Kidney (tissue), 14 donors: ENCODE measurements around the gene FKBP1B. TPM values are rescaled to one million over a fixed set of nuclear protein-coding genes. Genes with fewer than 3 reads are reported as not detected.

Experiments
- DNase-seq, 5 donors: peaks; one replicate each; pipeline ENCODE4 v3.0.0-alpha.2; 2013 to 2020
- FAIRE-seq: peaks from 2 replicates; lab custom pipeline; 2012; peaks lifted over from hg19 to GRCh38; lab: Jason Lieb, UNC
- H3K27ac ChIP-seq, 2 donors: one replicate each; pipeline ENCODE4 v1.7.0; 2013; ENCODE audit warnings: low read depth in 2 of 2, low read length in 2 of 2, inconsistent platforms in 1 of 2
- H3K27me3 ChIP-seq: one replicate; pipeline ENCODE4 v1.7.1; 2013; ENCODE audit warnings: low read length, inconsistent platforms; ENCODE audit not compliant: control insufficient read depth, insufficient read depth
- H3K36me3 ChIP-seq, 3 donors: one replicate each; pipeline versions ENCODE4 v1.7.0 to v1.7.1; 2013; ENCODE audit warnings: low read length in 3 of 3, control low read depth in 1 of 3, inconsistent platforms in 1 of 3; ENCODE audit not compliant: insufficient read depth in 3 of 3, control insufficient read depth in 2 of 3
- H3K4me1 ChIP-seq, 3 donors: one replicate each; pipeline versions ENCODE4 v1.7.0 to v1.7.1; 2013; ENCODE audit warnings: low read length in 3 of 3, inconsistent platforms in 1 of 3, low read depth in 1 of 3; ENCODE audit not compliant: control insufficient read depth in 2 of 3, insufficient read depth in 2 of 3
- H3K4me3 ChIP-seq, 3 donors: one replicate each; pipeline versions ENCODE4 v1.7.0 to v1.8.1; 2013; ENCODE audit warnings: low read length in 3 of 3, control low read depth in 1 of 3, inconsistent platforms in 1 of 3
- H3K9ac ChIP-seq, 3 donors: one replicate each; pipeline versions ENCODE4 v1.7.0 to v1.7.1; 2013; ENCODE audit warnings: low read length in 3 of 3, control low read depth in 1 of 3, inconsistent platforms in 1 of 3
- H3K9me3 ChIP-seq, 3 donors: one replicate each; pipeline versions ENCODE4 v1.7.0 to v1.7.1; 2013; ENCODE audit warnings: low read length in 3 of 3, control low read depth in 1 of 3, inconsistent platforms in 1 of 3; ENCODE audit not compliant: control insufficient read depth in 2 of 3, insufficient read depth in 1 of 3
- intact Hi-C: fragments of 100-400 bp; cut with DNase I; formaldehyde crosslinking; loops from one replicate; pipeline ENCODE4 v1.11.1; 2022
- polyA plus RNA-seq: library from polyadenylated mRNA; stranded (reverse); fragments of 350-450 nt; fragmentation: Illumina TruSeq; extraction: RNeasy Lipid Tissue Mini Kit (QIAGEN cat#74804); gene quantifications from one replicate; pipeline ENCODE4 v1.2.3, GENCODE V29; 2014; ENCODE audit warnings: low read depth, low replicate concordance; ENCODE audit not compliant: insufficient read depth
- total RNA-seq: library from RNA; stranded (reverse); fragmentation: NEBNext Ultra II Directional; extraction: Animal tissue kit (Norgen Biotek cat#: 25700); gene quantifications from one replicate; pipeline ENCODE4 v1.2.1, GENCODE V29; 2021
- TF ChIP-seq, protein P1 (sequence below): IDR thresholded peaks from 3 replicates; pipeline ENCODE4 v1.5.1; 2012; ENCODE audit warnings: mild to moderate bottlenecking, moderate library complexity, borderline replicate concordance; ENCODE audit not compliant: insufficient read depth; ENCODE audit errors: extremely low read depth
- donor health status: control.
- donor health status: control.
- donor health status: control.
- donor health status: control.
- donor health status: control.
- donor health status: DM: yes; HTN: yes; CAD: no.
- donor health status: Normal renal cell carcinoma (clear cell type).

Gene FKBP1B
- total and polyA plus RNA-seq, 2 donors from 2014 or later, result 11.8 to 19.8 TPM

GRCh38 chr2:24101992-24102391 is 52.5 kb downstream of the FKBP1B start:
- H3K4me3 ChIP-seq, result no peak overlapping the region
- no peaks in the 10 kb centered on the region for H3K27me3 ChIP-seq
- H3K4me1 ChIP-seq, result no peaks in the 10 kb centered on the region
- FAIRE-seq (no peak), DNase-seq (no peak)
- TF ChIP-seq, protein P1, sequence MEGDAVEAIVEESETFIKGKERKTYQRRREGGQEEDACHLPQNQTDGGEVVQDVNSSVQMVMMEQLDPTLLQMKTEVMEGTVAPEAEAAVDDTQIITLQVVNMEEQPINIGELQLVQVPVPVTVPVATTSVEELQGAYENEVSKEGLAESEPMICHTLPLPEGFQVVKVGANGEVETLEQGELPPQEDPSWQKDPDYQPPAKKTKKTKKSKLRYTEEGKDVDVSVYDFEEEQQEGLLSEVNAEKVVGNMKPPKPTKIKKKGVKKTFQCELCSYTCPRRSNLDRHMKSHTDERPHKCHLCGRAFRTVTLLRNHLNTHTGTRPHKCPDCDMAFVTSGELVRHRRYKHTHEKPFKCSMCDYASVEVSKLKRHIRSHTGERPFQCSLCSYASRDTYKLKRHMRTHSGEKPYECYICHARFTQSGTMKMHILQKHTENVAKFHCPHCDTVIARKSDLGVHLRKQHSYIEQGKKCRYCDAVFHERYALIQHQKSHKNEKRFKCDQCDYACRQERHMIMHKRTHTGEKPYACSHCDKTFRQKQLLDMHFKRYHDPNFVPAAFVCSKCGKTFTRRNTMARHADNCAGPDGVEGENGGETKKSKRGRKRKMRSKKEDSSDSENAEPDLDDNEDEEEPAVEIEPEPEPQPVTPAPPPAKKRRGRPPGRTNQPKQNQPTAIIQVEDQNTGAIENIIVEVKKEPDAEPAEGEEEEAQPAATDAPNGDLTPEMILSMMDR, result no peak
- H3K27ac ChIP-seq, result no peak overlapping the region
- no peaks in the 10 kb centered on the region for H3K36me3 ChIP-seq
- no peaks in the 10 kb centered on the region for H3K9me3 ChIP-seq
- intact Hi-C loops, result no loop called here
- no peak overlapping the region for H3K9ac ChIP-seq

DNA sequence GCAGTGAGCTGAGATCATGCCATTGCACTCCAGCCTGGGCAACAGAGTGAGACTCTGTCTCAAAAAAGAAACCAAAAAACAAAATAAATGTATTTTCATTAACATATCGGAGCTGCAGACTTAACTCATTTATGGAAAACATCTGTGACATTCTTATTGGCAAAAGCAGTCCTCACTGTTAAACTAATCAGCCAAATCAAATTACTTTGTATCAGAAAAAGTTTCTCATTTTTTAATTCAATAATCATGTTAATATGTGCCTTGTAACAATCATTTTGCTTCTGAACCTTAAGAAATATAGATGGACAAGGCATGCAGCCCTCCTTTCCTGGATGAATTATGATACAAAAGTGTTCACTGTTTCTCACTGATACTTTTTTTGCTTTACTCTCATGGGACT is 53.1 kb downstream of the FKBP1B start:
- Histone ChIP-seq H3K36me3 (no peaks in the 10 kb centered on the region), H3K27me3 (no peaks in the 10 kb centered on the region), H3K4me3 (no peak overlapping the region), H3K9me3 (no peaks in the 10 kb centered on the region), H3K9ac (no peak overlapping the region), H3K27ac (no peak overlapping the region), H3K4me1 (no peaks in the 10 kb centered on the region)
- intact Hi-C loops, result no loop called here
- TF ChIP-seq, protein P1, result no peak
- no peak for FAIRE-seq
- DNase-seq, result no peak

- Histone ChIP-seq H3K4me3 (no peak overlapping the region), H3K27me3 (no peaks in the 10 kb centered on the region), H3K36me3 (no peaks in the 10 kb centered on the region), H3K9ac (no peak overlapping the region), H3K9me3 (no peaks in the 10 kb centered on the region), H3K4me1 (no peaks in the 10 kb centered on the region), H3K27ac (no peak overlapping the region)
- FAIRE-seq (no peak), DNase-seq (peak in 1 of 5 donors; percentile 56)
- intact Hi-C loops, result no loop called here
- TF ChIP-seq, protein P1, result no peak
Observed at GRCh38 chr2:24104110-24104650, 54.6 kb downstream of the FKBP1B start.

- H3K27me3 ChIP-seq, result no peaks in the 10 kb centered on the region
- DNase-seq (peak in 1 of 5 donors; percentile 84), FAIRE-seq (no peak)
- no peak overlapping the region for H3K27ac ChIP-seq
- H3K4me3 ChIP-seq, result no peak overlapping the region
- no peak overlapping the region for H3K9ac ChIP-seq
- H3K9me3 ChIP-seq, result no peaks in the 10 kb centered on the region
- no peaks in the 10 kb centered on the region for H3K36me3 ChIP-seq
- intact Hi-C loops, result no loop called here
- H3K4me1 ChIP-seq, result no peaks in the 10 kb centered on the region
- TF ChIP-seq, protein P1, result no peak
Observed at GRCh38 chr2:24104906-24105305, 55.4 kb downstream of the FKBP1B start.
